DMS53 (cell line): ENCODE measurements around the gene FHOD3.

ENCODE experiments used
- DNase-seq: peaks from one replicate; lab custom pipeline; 2025; lab: John Stamatoyannopoulos, UW

FHOD3 gene

DNA sequence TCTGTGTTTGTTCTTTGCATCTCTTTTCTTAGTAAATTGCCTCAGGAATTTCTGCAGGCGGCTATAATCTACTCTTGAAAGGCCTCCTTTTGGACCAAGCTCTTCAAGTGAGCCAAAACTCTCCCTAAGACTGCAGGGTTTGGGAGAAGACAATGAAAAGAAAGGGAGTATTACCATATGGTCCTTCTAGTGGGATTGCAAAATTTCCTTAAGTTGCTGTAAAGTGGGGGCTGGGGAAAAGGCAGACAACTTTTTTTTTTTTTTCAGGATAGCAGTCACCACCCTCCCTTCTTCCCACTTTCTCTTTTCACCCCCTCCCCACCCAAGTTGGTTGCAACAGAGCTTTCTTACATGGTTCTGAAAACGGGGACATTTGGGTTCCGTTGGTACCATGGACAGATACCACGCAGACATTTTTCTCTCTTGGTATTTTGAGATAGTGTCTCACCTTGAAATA is 183.7 kb downstream of the FHOD3 start:
- DNase-seq = no peak

DNA sequence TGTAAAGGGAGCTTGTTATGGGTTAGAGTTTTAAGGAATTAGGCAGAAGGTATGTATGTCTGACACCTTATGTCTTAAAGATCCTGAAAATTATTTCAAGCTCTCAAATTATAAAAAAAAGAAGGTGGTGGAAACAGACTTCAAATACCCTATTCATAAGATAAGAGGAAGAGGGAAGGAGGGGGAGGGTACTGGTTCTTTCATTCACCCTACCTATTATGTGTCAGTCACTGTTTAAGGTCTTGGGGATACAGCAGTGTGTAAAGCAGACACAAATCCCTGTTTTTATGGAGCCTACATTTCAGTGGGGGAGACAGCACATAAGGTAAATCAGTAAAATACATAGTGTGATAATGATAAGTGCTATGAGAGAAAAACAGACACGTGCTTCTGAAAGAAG is 184.4 kb downstream of the FHOD3 start:
- DNase-seq = no peak

DNA sequence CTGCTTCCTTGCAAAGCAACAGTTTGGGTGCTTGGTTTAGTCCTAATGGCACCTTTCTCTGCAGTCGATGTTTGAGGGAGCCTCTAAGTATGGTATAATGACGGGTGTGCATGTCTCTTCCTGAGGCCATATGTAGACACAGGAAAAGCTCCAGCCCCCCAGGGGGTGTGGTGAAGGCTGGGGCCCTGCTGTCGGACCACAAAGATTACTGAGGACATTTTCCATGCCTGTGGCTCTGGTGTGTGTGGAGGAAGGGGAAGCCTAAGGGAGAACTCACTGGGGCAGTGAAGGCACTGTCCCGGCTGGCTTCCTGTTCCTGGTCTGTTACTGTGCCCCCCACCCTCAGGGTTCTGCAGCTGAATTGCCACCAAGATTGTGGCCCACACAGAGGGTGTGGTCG is 187.1 kb downstream of the FHOD3 start:
- DNase-seq = no peak

DNA sequence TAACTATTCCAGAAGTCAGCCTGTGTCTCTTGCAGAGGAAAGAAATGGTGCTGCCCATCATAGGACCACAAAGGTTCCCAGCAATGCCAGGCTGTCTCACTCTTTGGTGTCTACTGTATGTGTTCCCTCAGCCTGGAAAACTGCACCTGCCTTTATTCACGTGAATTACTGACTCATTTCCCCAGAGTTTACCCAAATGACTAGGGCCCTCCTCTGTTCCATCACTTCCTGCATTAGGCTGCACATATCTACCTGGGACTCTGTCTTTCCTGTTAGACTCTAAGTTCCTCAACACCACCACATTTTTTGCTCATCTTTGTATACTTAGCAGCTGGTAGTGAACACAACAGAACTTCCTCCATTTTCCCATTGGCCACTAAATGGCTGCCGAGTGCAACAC is 188.3 kb downstream of the FHOD3 start:
- DNase-seq = peak; percentile 89

DNA sequence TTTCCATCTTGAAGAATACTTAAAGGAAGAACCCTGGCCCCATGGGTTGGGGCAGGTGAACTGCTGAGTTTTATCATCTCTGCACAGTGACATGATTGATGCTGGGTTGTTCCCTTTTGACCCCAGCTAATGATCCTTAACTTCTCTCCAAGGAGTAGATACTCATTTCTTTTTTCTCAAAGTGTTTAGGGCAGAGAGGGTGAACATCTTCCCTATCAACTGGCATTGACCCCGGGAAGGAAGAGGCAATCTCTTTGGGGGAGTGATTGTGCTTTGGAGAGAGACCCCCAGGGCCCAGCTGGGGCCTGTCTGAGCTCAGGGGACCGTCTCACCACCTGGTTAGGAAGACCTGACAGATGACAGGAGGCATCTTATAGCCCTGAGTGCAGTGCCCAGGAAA is 190.6 kb downstream of the FHOD3 start:
- DNase-seq = no peak

DNA sequence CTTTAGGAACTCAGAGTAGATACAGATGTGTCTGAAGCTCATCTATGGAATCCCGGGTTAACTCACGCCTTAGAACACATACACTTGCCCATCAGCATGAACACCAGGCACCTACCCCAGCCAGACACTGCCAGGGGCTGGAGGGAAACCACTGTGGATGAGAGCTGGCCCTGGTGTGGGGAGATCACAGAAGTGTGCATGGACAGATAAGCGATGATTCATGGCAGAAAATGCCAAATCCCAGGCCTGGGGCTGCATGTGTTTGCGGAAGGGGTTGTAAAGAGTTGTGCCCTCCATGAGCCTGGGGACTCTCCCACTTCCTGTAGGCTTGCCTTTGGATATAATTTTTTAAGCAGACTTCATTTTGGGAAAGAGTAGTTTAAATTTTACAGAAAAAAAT is 193.4 kb downstream of the FHOD3 start:
- DNase-seq = no peak

DNA sequence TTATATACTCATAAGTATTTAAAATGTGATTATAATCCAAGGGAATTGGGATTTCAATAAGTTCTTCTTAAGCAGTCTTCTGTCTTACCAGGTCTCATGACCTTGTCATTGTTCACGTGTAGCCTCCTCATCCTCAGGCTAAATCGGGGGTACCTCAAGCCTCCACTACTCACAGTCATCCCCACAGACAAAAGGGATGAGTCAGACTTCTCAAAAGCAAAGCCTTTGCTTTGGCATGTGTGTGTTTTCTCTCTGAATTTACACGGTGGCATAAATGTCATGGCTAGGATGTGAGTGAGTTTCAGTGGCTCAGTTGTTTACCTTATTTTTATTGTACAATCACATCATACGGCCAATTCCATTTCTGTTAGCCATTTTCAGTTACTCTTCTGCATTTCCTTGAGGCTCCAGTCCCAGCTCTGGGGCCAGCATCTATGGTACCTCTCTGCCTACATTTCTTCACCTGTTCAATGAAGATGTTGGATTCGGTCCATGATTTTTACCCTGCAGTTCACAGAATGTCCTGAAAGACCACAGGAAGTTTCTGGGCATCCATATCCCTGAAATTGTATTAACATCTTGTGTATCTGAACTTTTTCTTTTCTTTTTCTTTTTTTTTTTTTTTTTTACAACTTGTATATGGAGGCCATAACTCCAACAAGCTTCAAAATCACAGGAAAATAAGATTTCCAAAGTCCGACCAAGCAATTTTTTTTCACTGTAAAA is 195.3 kb downstream of the FHOD3 start:
- peak; percentile 41 for DNase-seq

DNA sequence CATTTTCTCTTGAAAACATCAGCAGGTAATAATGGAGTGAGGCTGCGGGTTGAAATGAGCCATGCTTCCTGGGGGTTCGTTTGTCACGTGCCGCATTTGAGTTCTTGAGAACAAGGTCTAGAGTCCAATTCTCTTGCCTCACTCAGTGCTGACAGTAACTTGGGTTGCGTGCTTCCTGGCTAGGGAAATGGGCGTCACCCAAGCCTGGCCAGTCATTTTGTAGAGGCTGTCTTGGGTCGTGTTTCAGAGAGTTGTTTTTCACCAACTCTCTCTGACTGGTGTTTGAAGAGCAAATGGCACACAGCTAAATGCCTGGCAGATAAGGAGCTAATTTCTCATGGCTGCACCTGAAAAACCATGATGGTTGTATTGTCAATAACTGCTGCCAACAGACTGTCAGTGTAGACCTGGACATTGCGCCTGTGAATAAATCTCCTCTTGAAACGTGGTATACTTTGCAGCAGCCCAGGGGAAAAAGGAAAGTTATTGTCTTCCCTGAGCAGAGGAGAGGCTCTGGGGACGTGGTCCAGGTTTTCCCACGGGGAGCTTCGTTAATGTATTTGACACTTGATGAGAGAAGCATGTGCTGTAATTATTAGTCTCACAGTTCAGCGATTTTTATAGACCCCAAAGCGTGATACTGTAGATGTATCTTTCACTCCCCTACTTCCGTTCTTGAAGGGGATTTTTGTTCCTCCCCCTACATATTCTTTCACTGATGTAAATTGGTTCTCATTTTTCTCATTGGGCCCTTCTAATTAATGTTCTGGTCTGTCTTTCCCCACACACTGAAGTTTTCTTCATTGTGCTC is 196.0 kb downstream of the FHOD3 start:
- DNase-seq = no peak

DNA sequence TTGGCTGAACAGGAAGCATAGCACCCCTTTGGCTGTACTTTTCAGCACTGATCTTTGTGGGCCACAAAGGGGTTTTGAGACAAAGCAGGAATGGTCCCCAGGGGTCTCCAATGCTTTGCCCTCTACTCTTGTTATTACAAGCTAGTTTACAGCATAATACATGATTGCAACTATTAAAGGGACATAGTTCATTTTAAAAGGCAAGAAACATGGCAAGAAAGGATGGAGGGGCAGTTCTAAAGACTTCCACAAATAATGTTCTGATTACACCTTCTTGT is 196.6 kb downstream of the FHOD3 start:
- DNase-seq = no peak

DNA sequence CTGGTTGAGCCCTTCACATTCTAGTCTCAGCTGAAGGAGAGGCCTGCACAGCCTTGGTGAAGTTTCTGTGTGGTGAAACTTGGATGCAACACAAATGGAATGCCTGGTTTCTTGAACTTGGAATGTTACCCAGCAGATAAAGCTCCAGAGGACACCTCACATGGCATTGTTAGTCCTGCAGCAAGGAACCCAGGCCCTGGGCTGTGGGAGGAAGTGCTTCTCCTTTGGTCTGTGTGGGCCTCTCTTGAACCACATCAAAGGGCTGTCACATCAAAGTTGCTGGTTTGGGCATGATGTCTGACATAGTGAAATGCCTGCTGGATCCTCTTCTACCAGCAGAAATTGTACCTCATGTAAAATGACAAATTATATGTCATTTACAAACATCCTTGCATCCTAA is 198.5 kb downstream of the FHOD3 start:
- DNase-seq = peak; percentile 29

DNA sequence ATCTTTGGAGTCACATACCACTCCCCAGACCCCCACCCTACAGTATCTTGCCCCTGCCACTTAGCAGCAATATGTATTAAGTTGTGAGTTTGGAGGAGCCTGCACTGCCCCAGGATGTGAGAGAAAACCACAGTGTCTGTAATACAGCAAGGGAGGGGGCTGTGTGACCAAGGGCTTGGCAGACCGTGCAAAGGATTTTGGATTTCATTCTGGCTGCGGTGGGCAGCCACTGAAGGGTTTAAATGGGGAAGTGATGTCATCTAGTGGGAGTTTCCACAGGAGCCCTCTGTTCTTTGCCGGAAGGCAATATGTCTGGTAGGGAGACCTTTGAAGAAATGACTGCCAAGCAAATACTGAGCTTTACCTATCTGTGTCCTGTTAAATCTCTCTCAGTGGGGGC is 202.4 kb downstream of the FHOD3 start:
- no peak for DNase-seq

DNA sequence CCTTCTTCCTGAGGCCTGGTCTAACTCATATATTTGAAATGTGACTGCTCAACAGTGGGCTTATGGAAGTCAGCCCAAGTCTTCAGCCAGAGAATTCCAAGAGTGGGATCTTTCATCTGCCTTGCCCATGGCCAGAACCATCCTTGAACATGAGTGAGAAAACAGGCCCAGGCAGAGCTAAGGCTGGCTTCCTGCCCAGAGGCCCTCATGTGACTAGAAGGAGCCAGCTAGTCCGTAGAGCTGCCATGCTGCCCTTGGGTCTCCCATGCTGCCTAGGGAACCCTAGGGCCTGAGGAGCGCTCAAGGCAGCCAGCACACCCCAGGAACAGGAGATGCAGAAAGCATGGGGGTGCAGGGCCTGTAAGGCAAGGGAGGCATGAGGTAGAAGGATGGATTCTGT is 203.6 kb downstream of the FHOD3 start:
- no peak for DNase-seq

DNA sequence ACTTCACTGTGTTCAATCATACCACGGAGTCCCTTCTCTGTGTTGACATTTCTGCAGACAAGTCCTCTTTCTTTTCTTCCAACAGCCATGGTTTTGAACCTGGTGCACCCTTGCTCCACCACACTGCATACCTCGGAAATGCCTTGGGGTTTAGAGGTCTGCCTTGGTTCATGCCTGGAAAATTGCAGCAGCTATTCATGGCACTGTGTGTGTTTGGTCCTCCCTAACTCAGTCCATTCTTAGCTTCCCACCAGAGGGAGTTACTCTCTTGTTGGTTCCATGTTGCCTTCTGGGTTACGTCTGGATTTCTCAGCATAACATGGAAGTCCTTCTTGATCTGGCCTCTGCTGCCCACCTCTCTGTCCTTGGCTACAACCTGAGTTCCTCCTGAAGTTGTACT is 206.0 kb downstream of the FHOD3 start:
- no peak for DNase-seq

DNA sequence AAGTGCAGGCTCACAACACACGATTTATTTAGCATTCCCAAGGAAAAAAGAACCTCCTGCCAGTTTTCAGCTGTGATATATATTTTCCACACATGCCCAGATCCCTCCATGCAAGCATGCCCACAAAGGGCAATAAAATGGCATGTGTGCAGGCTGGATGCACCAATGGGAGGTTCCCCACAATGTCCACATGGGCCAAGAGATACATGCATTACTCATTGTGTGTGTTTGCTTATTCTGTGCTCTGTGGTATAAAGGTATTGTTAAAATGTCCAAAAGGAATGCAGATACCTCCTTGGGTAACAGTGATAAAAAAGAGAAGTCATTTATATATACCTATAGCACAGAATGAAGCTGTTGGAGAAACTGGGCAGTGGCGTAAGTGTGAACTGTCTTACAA is 207.4 kb downstream of the FHOD3 start:
- DNase-seq = no peak

DNA sequence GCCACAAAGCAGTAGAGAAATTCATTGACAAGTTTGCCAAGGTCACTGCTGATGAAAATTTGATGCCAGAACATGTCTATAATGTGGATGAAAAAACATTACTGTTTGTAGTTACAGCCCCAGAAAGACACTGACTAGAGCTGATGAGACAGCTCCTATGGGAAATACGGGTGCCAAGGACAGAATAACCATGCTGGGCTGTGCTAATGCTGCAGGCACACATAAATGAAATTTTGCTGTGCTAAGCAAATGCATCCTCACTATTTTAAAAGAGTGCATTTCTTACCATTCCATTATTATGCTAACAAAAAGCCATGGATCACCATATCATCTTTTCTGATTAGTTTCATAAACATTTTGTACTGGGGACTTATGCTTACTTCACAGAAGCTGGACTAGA is 208.2 kb downstream of the FHOD3 start:
- no peak for DNase-seq

DNA sequence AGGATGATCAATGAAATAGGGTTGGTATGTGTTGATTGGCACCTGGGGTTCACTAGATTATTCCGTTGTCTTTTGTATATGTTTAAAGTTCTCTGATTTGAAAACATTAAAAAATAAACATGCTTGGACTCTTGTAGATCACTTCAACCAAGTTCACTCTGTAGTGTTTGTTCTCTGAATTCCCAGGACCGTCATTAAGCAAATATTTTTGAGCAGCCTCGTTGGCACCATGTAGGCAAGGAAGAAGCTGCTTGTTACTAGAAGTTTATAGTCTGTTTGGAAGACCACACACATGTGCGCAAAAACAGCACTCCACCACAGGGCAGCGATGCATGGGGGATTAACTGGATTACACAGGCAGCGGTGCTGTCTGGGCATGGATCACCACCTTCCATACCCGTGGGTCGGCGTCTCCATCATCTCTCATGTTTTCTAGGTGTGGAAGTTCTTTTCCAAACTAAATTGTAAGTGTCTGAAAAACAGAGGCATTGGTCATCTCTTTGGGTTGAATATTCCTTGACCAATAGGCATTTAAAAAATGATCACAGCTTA is 212.2 kb downstream of the FHOD3 start:
- DNase-seq = peak; percentile 47

DNA sequence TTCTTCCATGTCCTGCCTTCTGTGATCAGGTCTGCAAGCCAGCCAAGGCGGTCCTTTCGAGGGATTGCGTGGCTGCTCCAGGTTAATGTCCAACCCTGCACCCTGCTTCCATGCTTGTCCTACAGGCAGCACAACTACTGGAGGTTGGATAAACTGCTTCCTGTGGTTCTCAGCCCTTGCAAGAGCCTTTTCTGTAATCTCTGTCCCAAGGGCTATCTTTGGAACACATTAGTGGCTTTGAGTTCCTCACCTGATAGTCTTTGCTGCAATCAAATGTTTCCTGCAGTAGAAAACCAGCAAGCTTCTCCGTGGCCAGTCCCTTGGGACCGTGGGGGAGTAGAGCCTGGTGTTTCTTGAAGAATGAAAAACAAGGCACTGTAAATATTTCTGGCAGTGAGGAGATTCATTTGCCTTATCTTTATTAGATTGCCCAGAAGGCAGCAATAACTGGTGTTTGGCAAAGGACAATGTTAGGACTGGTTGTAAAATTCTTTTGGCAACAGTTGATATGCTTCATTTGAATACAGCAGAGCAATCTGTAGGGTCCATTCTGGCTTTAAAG is 214.4 kb downstream of the FHOD3 start:
- no peak for DNase-seq

DNA sequence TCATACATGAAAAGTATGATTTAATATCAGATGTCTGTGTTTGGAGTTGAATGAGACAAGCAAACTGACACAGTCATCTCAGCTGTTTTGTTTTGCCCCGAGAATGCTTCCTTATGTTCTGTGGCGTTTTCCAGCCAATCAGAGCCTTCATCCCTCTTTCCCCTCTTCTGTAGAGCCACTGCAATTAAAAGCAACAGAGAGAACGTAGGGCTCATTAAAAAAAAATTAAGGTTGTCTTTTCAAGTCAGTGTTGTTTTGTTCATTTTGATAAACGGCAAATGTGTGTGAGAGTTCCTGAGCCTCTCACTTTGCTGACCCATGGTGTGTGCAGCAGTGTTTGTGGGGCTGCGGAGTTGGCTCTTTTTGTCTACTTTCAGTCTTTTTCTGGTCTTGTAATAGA is 216.0 kb downstream of the FHOD3 start:
- no peak for DNase-seq

DNA sequence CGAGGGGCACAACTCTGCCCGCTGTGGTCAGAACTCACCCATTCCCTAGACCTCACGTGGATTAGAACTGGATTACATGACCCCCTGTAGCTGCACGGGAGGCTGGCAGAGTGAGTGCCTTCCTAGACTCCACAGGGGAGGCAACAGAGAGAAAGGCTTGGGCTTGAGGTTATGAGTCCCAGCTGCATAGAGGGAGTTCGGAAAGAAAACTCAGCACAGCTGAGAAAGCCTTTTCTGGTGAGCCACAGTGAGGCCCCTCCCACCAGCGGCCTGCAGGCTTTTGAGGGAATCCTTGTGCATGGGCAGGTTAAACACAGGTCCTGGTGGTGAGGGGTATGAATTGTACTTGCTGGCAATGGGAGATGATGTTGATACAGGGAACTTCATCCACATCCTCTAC is 217.3 kb downstream of the FHOD3 start:
- no peak for DNase-seq

DNA sequence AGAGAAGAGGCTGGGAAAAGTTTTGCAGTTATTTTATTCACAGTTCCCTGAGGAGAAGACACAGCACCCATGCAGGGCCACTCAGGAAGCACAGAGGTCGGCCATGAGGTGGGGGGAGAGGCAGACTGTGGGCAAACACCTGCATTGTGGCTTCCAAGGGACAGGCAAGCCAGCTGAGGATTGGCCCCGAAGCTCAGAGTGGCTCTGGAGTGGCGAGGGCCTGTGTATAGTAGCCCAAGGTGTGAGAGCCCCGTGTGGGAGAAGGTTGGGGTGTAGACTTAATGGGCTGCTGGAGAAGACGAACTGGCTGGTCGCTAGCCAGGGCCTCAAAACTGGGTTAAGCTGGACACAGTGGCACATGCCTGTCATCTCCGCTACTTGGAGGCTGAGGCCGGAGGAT is 218.7 kb downstream of the FHOD3 start:
- no peak for DNase-seq

DNA sequence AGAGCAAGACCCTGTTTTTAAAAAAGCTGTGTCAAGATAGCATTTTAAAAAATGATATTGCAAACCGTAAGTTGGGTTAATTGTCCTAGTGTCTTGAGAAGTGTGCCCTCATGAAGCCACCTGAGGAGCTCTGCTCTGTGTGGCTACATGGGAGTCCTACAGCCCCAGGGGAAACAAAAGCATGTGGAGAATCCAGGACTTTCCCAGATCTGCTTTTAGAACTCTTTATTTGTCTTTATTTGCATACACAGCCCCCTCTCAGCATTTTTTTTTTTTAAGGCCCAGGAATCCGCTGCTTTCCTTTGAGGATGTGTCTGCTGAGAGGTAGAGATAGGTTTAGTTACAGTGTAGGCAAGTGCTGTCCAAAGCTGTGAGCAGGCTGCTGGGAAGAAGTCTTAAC is 219.2 kb downstream of the FHOD3 start:
- DNase-seq = no peak

DNA sequence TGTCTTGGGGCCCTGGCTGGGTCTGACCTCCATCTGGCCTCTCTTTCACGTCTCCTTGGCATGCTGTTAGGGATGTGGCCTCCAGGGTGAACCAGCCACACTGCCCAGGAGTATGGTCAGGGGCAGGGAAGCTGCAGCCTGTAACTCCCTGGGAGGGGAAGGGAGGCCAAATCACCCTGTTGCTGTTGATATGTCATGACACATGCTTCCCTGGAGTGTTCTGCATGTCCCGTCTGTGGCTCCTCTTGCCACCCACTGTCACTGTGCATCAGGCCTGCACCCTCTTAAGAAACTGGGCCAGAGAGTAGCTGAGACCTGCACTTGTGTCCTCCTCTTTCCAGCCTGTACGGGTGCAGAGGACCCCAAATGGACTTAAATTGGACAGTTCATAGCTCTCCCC is 221.3 kb downstream of the FHOD3 start:
- DNase-seq = no peak

DNA sequence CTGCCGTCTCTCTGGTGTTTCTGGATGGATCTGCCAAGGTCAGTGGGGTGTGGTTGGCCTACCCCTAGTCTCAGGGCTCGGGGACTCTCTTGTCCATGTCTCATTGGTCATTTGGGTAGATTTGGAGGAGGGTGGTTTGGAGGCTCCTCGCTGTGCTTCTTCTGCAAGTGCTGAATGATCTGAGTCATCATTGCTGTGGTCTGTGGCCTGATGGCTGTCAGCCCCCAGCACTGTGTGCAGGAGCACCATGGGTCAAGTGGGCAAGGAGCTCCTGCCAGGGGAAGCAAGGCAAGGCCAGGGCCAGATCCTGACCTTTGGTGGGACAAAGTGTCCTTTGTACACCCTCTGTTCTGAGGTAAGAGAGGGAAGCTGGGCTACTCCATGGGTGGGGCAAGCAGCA is 221.8 kb downstream of the FHOD3 start:
- DNase-seq = no peak
